ENCODE measurements around the gene PCYT1A. TPM values are rescaled to one million over a fixed set of nuclear protein-coding genes. Genes with fewer than 3 reads are reported as not detected.

PCYT1A gene
- total RNA-seq, 1 donor from 2014 or later, result 33.9 TPM

- H3K27me3 Mint-ChIP-seq, result no peaks in the 10 kb centered on the region
- no peaks in the 10 kb centered on the region for H3K4me1 Mint-ChIP-seq (ENCODE audit: low read depth)
- no peak overlapping the region for H3K27ac Mint-ChIP-seq
- DNase-seq (ENCODE audit: low spot score, unreplicated experiment), result no peak
- H3K9me3 Mint-ChIP-seq (ENCODE audit: low read depth), result no peaks in the 10 kb centered on the region
- no peak for TF ChIP-seq CTCF (IDR thresholded peaks at IDR 0.05; ENCODE audit: unreplicated experiment)
- H3K4me3 Mint-ChIP-seq (ENCODE audit: low read depth), result no peak overlapping the region
- peaks cover 7% of the 10 kb centered on the region for H3K36me3 Mint-ChIP-seq (ENCODE audit: insufficient read depth)
Measured at GRCh38 chr3:196235452-196236122, 51.9 kb downstream of the PCYT1A start.

DNA sequence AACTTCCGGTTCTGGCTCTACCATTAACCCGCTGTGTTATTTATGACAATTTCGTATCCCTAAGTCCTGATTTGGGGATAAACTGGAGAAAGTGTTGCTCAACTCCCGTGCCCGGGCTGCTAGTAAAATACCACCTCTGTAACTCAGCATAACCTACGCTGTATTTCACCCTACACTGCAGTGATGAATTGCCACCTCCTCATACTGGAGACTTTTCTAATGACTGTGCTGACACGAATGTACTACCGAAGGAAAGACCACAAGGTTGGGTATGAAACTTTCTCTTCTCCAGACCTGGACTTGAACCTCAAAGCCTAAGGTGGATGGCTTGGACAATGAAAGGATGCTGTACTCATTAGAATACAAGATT is 54.7 kb downstream of the PCYT1A start:
- peaks cover 1% of the 10 kb centered on the region for H3K36me3 Mint-ChIP-seq (ENCODE audit: insufficient read depth)
- no peak overlapping the region for H3K4me3 Mint-ChIP-seq (ENCODE audit: low read depth)
- no peaks in the 10 kb centered on the region for H3K9me3 Mint-ChIP-seq (ENCODE audit: low read depth)
- H3K27ac Mint-ChIP-seq, result no peak overlapping the region
- no peaks in the 10 kb centered on the region for H3K27me3 Mint-ChIP-seq
- H3K4me1 Mint-ChIP-seq (ENCODE audit: low read depth), result no peaks in the 10 kb centered on the region
- DNase-seq (ENCODE audit: low spot score, unreplicated experiment), result no peak
- no peak for TF ChIP-seq CTCF (IDR thresholded peaks at IDR 0.05; ENCODE audit: unreplicated experiment)

DNA sequence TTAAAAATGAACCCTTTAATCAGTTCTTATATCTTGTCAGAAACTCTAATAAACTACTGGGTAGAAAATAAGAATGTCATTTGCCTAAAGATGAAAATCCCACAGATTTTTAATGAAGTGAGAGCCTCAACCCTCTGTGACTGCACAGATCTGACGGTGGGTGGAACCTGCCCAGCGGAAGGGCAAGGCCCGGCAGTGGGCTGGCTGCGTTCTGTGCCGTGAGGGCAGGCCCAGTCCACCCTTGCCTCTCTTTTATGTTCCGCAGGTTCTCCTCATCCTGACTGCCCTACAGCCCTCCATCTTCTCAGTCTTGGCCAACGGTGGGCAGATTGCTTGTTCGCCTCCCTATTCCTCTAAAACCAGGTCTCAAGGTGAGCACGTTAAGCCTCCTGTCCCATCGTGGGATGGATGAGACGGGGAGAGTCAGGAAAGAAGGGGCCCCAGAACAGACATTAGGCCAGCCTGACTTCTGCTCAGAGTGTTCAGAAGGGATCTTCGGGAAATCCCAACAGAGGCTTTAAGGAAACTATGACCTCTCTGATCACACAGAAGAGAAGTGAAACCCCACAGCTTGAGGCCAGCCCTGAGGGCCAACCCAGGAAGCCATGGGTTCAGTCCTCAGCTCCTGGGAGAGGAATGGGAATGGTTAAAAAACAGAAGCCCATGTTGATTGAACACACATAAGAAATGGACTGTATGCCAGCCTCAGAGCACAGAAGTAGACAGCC is 55.2 kb downstream of the PCYT1A start:
- DNase-seq (ENCODE audit: low spot score, unreplicated experiment), result no peak
- H3K9me3 Mint-ChIP-seq (ENCODE audit: low read depth), result no peaks in the 10 kb centered on the region
- no peaks in the 10 kb centered on the region for H3K4me1 Mint-ChIP-seq (ENCODE audit: low read depth)
- no peak overlapping the region for H3K4me3 Mint-ChIP-seq (ENCODE audit: low read depth)
- H3K27ac Mint-ChIP-seq, result no peak overlapping the region
- no peak for TF ChIP-seq CTCF (IDR thresholded peaks at IDR 0.05; ENCODE audit: unreplicated experiment)
- H3K36me3 Mint-ChIP-seq (ENCODE audit: insufficient read depth), result peaks cover 1% of the 10 kb centered on the region
- peaks cover 4% of the 10 kb centered on the region for H3K27me3 Mint-ChIP-seq

DNA sequence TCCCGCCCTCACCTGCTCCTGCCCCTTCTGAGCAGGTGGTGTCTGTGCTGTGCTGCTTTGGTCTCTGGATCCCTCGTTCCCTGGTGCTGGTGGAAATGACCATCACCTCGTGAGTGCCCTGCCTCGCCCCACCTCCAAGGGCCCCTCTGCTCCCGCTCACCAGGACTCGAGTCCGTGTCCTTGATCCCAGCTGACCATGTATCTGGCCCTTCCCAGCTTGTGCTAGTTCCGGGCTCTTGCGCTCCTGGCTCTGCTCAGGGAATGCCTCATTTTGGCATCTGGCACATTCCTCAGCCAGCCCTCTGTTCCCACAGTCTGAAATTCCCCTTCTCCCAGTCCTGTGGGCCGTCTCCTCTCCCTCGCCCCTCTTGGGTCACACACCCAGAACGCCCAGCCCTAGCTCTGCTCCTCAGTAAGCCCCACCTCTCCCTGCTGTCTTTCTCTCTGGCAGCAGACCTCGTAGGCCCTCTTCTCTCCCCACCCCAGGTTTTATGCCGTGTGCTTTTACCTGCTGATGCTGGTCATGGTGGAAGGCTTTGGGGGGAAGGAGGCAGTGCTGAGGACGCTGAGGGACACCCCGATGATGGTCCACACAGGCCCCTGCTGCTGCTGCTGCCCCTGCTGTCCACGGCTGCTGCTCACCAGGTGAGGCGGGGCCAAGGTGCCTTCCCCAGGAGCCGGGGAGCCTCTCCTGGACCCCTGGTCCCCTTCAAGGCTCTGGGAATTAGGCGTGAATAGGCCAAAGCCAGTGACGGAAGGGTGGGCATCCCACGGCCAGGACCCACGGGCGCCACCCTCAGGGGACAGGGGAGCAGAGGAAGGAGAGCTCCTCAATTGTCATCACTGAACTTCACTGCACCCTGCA is 59.7 kb downstream of the PCYT1A start:
- no peak for TF ChIP-seq CTCF (IDR thresholded peaks at IDR 0.05; ENCODE audit: unreplicated experiment)
- Mint-ChIP-seq H3K4me1 (ENCODE audit: low read depth) (no peaks in the 10 kb centered on the region), H3K27me3 (peaks cover 4% of the 10 kb centered on the region), H3K9me3 (ENCODE audit: low read depth) (no peaks in the 10 kb centered on the region), H3K36me3 (ENCODE audit: insufficient read depth) (no peaks in the 10 kb centered on the region), H3K4me3 (ENCODE audit: low read depth) (no peak overlapping the region), H3K27ac (peak overlapping the region; percentile 81)
- no peak for DNase-seq (ENCODE audit: low spot score, unreplicated experiment)

DNA sequence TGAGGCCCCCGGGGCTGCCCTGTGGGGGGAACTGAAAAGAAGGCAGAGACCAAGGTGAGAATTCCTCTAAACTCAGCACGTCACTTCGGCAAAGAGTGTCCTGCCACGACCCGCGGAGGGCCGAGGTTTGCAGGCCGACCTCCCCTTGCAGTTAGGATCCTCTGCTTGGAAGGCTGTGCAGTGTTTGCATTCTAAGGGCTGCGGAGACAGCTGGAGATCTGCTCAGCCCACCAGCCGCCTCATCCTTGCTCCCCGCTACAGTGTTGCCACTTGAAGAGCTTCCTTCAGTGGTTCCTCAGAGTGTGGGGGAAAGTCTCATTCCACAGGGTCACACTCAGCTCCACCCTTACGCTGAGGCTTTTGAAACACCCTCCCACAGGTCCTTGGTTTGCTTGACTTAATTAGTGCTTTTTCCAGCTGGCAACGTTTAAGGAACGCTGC is 60.4 kb downstream of the PCYT1A start:
- Mint-ChIP-seq H3K27ac (no peak overlapping the region), H3K4me3 (ENCODE audit: low read depth) (no peak overlapping the region), H3K4me1 (ENCODE audit: low read depth) (no peaks in the 10 kb centered on the region), H3K9me3 (ENCODE audit: low read depth) (no peaks in the 10 kb centered on the region), H3K36me3 (ENCODE audit: insufficient read depth) (no peaks in the 10 kb centered on the region), H3K27me3 (peaks cover 4% of the 10 kb centered on the region)
- no peak for TF ChIP-seq CTCF (IDR thresholded peaks at IDR 0.05; ENCODE audit: unreplicated experiment)
- no peak for DNase-seq (ENCODE audit: low spot score, unreplicated experiment)
